ENCODE measurements around the gene ARHGAP8. TPM values are rescaled to one million over a fixed set of nuclear protein-coding genes. Genes with fewer than 3 reads are reported as not detected.

ARHGAP8 gene
- 18.9 and 38.1 TPM in 2 replicates for total RNA-seq

GRCh38 chr22:44752285-44753188 is at the start of gene ARHGAP8:
Gene ARHGAP8 (plus strand): TSS chr22:44752575. CDS start chr22:44786528, 33,953 bp downstream.
- H3K4me3 ChIP-seq (ENCODE audit: low read depth, low read length): peak within 1 kb of the TSS; percentile 73
- no peak for TF ChIP-seq CTCF (conservative IDR thresholded peaks at IDR 0.05; ENCODE audit: low read depth, low read length)
- DNase-seq (ENCODE audit: low read depth): no peak

GRCh38 chr22:44703255-44703870 is 49.0 kb upstream of the ARHGAP8 start:
- TF ChIP-seq CTCF (conservative IDR thresholded peaks at IDR 0.05; ENCODE audit: low read depth, low read length): no peak
- H3K4me3 ChIP-seq (ENCODE audit: low read depth, low read length): peak overlapping the region; percentile 71
- DNase-seq (ENCODE audit: low read depth): no peak

GRCh38 chr22:44704159-44705021 is 48.0 kb upstream of the ARHGAP8 start:
- no peak overlapping the region for H3K4me3 ChIP-seq (ENCODE audit: low read depth, low read length)
- DNase-seq (ENCODE audit: low read depth): no peak
- TF ChIP-seq CTCF (conservative IDR thresholded peaks at IDR 0.05; ENCODE audit: low read depth, low read length): no peak

GRCh38 chr22:44705022-44705297 is 47.4 kb upstream of the ARHGAP8 start:
- no peak overlapping the region for H3K4me3 ChIP-seq (ENCODE audit: low read depth, low read length)
- TF ChIP-seq CTCF (conservative IDR thresholded peaks at IDR 0.05; ENCODE audit: low read depth, low read length): no peak
- DNase-seq (ENCODE audit: low read depth): no peak

- DNase-seq (ENCODE audit: low read depth): no peak
- H3K4me3 ChIP-seq (ENCODE audit: low read depth, low read length): no peak overlapping the region
- TF ChIP-seq CTCF (conservative IDR thresholded peaks at IDR 0.05; ENCODE audit: low read depth, low read length): no peak
Measured at GRCh38 chr22:44706488-44706887, 45.9 kb upstream of the ARHGAP8 start.

GRCh38 chr22:44707178-44707577 is 45.2 kb upstream of the ARHGAP8 start:
- no peak overlapping the region for H3K4me3 ChIP-seq (ENCODE audit: low read depth, low read length)
- TF ChIP-seq CTCF (conservative IDR thresholded peaks at IDR 0.05; ENCODE audit: low read depth, low read length): no peak

More at GRCh38 chr22:44707178-44707577, 45.2 kb upstream of the ARHGAP8 start:
- DNase-seq (ENCODE audit: low read depth): no peak

Measured in epithelial cell of proximal tubule (primary cell).